ENCODE results near the gene HSBP1. TPM values are rescaled to one million over a fixed set of nuclear protein-coding genes. Genes with fewer than 3 reads are reported as not detected.

Gene HSBP1
- total RNA-seq, 1 donor from 2014 or later: 88.8 TPM

DNA sequence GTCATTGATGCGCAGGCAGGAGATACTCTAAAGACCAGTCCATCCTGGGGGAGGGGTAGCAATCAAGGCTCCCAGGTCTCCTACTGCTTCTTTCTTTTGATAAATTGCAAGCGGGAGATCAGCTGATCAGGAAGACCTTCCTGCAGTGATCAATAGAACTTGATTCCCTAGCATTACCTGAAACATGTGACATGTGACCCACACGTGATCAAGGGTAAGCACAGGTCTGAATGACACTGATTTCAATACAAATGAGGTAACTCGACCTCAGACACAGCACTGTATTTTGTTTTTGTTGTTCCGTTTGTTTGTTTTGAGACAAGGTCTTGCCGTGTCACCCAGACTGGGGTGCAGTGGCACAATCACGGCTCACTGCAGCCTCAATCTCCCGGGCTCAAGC lies 51.5 kb downstream of the HSBP1 start:
- Mint-ChIP-seq H3K27ac (ENCODE audit: unreplicated experiment) (no peak overlapping the region), H3K36me3 (ENCODE audit: low read depth) (no peaks in the 10 kb centered on the region), H3K4me1 (ENCODE audit: low read depth) (no peaks in the 10 kb centered on the region), H3K9me3 (ENCODE audit: low read depth) (no peaks in the 10 kb centered on the region), H3K27me3 (ENCODE audit: low read depth) (peaks cover 28% of the 10 kb centered on the region), H3K4me3 (ENCODE audit: unreplicated experiment) (no peak overlapping the region)
- no peak for DNase-seq (ENCODE audit: low spot score)
- TF ChIP-seq CTCF (IDR thresholded peaks at IDR 0.05): no peak

DNA sequence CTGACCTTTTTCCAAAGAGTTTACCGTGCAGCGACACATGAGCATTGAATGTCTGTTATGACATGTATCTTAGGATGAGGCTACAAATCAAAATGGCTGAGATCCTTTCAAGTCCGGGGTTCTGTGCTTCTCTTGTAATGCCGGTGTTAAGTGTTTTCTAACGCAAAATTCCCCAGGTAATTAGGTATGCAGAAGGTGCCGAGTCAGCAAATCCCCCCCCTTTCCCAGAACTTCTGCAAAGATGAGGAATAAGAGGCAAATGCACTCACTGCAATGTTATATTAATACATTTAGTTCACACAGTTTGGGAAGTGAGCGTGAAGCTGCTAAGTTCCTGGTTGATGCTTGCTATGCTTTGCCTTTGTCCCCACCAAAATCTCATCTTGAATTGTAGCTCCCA lies 54.9 kb downstream of the HSBP1 start:
- H3K4me1 Mint-ChIP-seq (ENCODE audit: low read depth): no peaks in the 10 kb centered on the region
- H3K27me3 Mint-ChIP-seq (ENCODE audit: low read depth): peaks cover 42% of the 10 kb centered on the region
- H3K36me3 Mint-ChIP-seq (ENCODE audit: low read depth): peaks cover 5% of the 10 kb centered on the region
- no peak for TF ChIP-seq CTCF (IDR thresholded peaks at IDR 0.05)
- DNase-seq (ENCODE audit: low spot score): no peak
- H3K4me3 Mint-ChIP-seq (ENCODE audit: unreplicated experiment): no peak overlapping the region
- no peak overlapping the region for H3K27ac Mint-ChIP-seq (ENCODE audit: unreplicated experiment)
- H3K9me3 Mint-ChIP-seq (ENCODE audit: low read depth): peaks cover 10% of the 10 kb centered on the region

- Mint-ChIP-seq H3K27ac (ENCODE audit: unreplicated experiment) (no peak overlapping the region), H3K4me3 (ENCODE audit: unreplicated experiment) (no peak overlapping the region), H3K9me3 (ENCODE audit: low read depth) (peaks cover 10% of the 10 kb centered on the region), H3K36me3 (ENCODE audit: low read depth) (peaks cover 5% of the 10 kb centered on the region), H3K4me1 (ENCODE audit: low read depth) (no peaks in the 10 kb centered on the region), H3K27me3 (ENCODE audit: low read depth) (peaks cover 40% of the 10 kb centered on the region)
- no peak for DNase-seq (ENCODE audit: low spot score)
- TF ChIP-seq CTCF (IDR thresholded peaks at IDR 0.05): no peak
These were observed 55.9 kb downstream of the HSBP1 start for GRCh38 chr16:83863682-83864081.

Other genes starting within 250 kb of the HSBP1 start
- gene MLYCD, start 91.1 kb downstream of the HSBP1 start, total RNA-seq: 2.9 to 4.4 TPM (median 3.1 TPM) in 3 replicates
- 1.3 to 2.8 TPM (median 2.5 TPM) in 3 replicates for gene OSGIN1, start 145.3 kb downstream of the HSBP1 start, total RNA-seq
- gene NECAB2, start 160.3 kb downstream of the HSBP1 start, total RNA-seq: 0.40 to 0.72 TPM (median 0.58 TPM) in 3 replicates
- gene SLC38A8, start 234.8 kb downstream of the HSBP1 start, total RNA-seq: not detected in 3 replicates

Data from chondrocyte (in vitro differentiated cells).